ENCODE data around the gene HMGB3. TPM values are rescaled to one million over a fixed set of nuclear protein-coding genes. Genes with fewer than 3 reads are reported as not detected.

Gene HMGB3
- total RNA-seq, 1 donor: 4.5 TPM

DNA sequence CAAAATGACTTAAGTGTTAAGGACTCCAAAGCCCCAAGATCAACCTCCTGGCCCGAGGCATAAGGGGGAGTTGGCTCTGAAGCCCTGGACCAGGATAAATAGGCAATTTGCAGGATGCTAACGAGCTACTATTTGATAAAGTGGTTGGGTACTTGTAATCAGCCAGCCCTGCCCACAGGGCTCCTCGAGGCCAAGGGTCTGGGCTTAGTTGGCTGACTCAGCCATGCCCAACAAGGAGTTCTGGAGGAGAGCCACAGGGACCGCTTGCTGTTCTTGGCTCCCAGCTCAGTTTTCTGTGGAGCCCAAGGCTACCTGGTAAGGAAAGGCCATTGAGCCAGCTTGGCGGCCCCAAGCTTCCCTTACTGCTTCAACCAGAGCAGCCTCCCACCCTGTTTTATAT, 7.8 kb downstream of the HMGB3 start:
- Histone ChIP-seq H3K4me1 (ENCODE audit: insufficient read depth, low read length) (no peaks in the 10 kb centered on the region), H3K9me3 (ENCODE audit: low read depth, low read length) (no peaks in the 10 kb centered on the region), H3K4me3 (ENCODE audit: low read length) (no peak overlapping the region), H3K27me3 (ENCODE audit: insufficient read depth, low read length) (no peaks in the 10 kb centered on the region)

DNA sequence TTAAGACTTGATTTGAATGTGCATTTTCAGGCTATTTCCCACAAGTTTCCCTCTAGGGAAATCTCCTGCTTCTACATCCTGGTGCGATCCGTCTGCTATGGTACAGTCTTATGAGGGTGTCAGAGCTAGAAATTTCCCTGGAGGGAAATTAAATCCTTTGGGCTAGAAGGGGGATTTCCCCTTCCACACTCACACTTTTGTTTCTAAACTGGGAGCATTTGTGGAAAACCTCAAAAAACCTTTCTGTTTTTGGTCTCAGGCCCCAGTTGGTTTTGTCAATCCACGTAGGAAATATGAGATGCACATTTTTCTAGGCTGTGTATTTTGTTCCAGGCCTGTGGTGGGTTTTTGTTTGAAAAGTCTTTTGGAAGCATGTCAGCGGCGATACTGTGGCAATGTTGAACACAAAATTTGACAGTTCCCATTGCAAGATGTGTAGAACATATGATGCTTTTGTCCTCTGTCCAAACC, 17.8 kb downstream of the HMGB3 start:
- Histone ChIP-seq H3K9me3 (ENCODE audit: low read depth, low read length) (no peaks in the 10 kb centered on the region), H3K4me3 (ENCODE audit: low read length) (no peak overlapping the region), H3K4me1 (ENCODE audit: insufficient read depth, low read length) (no peaks in the 10 kb centered on the region), H3K27me3 (ENCODE audit: insufficient read depth, low read length) (no peaks in the 10 kb centered on the region)

DNA sequence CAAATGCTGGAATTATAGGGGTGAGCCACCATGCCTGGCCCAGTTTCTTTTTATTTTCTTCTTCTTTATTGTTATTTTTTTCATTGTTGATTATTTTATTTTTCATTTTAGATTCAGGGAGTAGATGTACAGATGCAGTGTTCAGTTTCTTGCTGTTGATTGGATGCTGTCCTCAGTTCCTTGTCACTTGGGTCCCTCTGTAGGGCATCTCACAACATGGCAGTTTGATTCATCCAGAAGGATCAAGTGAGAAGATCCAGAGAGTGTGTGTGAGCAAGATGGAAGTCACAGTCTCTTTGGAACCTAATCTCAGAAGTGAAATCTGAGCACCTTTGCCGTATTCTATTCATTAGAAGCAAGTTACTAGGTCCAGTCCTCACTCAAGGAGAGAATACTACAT, 20.9 kb downstream of the HMGB3 start:
- Histone ChIP-seq H3K4me1 (ENCODE audit: insufficient read depth, low read length) (no peaks in the 10 kb centered on the region), H3K9me3 (ENCODE audit: low read depth, low read length) (no peaks in the 10 kb centered on the region), H3K27me3 (ENCODE audit: insufficient read depth, low read length) (no peaks in the 10 kb centered on the region), H3K4me3 (ENCODE audit: low read length) (no peak overlapping the region)

DNA sequence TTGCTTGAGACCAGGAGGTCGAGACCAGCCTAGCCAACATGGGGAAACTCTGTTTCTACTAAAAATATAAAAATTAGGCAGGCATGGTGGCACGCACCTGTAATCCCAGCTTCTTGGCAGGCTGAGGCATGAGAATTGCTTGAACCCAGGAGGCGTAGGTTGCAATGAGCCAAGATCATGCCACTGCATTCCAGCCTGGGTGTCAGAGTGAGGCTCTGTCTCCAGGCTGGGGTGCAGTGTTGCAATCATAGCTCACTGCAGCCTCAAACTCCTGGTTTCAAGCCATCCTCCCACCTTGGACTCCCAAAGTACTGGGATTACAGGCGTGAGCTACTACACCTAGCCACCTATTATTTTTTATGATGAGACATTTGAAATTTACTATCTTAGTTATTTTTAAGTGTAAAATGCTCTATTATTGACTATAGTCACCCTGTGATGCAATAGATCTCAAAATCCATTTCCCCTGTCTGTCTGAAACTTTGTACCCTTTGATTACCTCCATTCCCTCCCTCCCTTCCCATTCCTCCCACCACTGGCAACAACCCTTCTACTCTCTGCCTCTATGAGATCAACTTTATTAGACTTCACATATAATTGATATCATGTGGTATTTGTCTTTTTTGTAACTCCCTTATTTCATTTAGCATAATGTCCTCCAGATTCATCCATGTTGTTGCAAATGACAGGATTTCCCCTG, 23.4 kb downstream of the HMGB3 start:
- Histone ChIP-seq H3K4me1 (ENCODE audit: insufficient read depth, low read length) (no peaks in the 10 kb centered on the region), H3K9me3 (ENCODE audit: low read depth, low read length) (no peaks in the 10 kb centered on the region), H3K27me3 (ENCODE audit: insufficient read depth, low read length) (no peaks in the 10 kb centered on the region), H3K4me3 (ENCODE audit: low read length) (no peak overlapping the region)

DNA sequence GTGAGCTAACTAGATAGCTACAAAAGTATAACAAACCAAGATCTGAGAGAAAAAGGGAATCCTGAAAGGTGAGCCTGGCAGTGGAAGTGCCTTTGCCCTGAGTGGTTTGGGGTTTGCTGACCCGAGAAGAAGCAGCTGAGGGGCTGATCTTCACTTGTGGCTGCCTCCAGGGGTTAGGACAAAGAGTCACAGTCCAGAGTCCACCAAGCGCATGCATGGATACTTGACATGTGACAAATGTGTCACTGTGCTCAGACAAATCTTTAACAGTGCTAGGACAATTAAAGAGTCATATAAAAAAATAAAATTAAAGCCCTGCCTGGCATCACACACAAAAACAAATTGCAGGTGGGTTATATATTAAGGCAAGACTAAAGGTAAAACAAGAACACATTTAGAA, 26.4 kb downstream of the HMGB3 start:
- H3K27me3 ChIP-seq (ENCODE audit: insufficient read depth, low read length): no peaks in the 10 kb centered on the region
- H3K9me3 ChIP-seq (ENCODE audit: low read depth, low read length): no peaks in the 10 kb centered on the region
- no peaks in the 10 kb centered on the region for H3K4me1 ChIP-seq (ENCODE audit: insufficient read depth, low read length)

DNA sequence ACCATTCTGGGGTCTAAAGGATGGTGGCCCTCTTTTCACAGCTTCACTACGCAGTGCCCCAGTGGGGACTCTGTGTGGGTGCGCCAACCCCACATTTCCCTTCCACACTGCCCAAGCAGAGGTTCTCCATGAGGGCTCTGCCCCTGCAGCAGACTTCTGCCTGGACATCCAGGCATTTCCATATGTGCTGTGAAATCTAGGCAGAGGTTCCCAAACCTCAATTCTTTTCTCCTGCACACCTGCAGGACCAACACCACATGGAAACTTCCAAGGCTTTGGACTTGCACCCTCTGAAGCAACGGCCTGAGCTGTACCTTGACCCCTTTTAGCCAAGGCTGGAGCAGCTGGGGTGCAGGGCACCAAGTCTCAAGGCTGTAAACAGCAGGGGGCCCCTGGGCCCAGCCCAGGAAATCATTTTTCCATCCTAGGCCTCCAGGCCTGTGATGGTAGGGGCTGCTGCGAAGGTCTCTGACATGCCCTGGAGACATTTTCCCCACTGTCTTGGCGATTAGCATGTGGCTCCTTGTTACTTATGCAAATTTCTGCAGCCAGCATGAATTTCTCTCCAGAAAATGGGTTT, 30.1 kb downstream of the HMGB3 start:
- no peaks in the 10 kb centered on the region for H3K9me3 ChIP-seq (ENCODE audit: low read depth, low read length)
- H3K4me1 ChIP-seq (ENCODE audit: insufficient read depth, low read length): no peaks in the 10 kb centered on the region
- no peaks in the 10 kb centered on the region for H3K27me3 ChIP-seq (ENCODE audit: insufficient read depth, low read length)
- H3K4me3 ChIP-seq (ENCODE audit: low read length): no peak overlapping the region

More for the DNA sequence above, 26.4 kb downstream of the HMGB3 start:
- no peak overlapping the region for H3K4me3 ChIP-seq (ENCODE audit: low read length)

DNA sequence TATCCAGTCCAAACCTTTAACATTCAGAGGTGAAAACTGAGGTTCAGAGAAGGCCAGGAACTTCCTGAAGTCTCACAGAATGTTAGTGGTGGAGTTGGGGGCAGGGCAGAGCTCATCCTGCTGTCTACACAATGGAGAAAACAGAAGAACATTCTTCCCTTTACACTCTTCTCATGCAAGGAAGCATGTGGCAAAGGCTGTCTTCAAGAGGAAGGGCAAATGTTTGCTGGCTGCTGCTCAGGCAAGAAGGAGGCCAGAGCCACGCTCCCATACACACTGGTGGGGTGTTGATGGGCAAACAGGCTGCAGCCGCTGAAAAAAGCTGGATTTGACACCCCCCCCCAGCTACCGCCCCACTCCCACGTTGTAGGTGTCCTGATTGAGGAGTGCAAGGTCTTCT, 32.5 kb downstream of the HMGB3 start:
- H3K9me3 ChIP-seq (ENCODE audit: low read depth, low read length): no peaks in the 10 kb centered on the region
- no peaks in the 10 kb centered on the region for H3K4me1 ChIP-seq (ENCODE audit: insufficient read depth, low read length)
- no peak overlapping the region for H3K4me3 ChIP-seq (ENCODE audit: low read length)
- no peaks in the 10 kb centered on the region for H3K27me3 ChIP-seq (ENCODE audit: insufficient read depth, low read length)

DNA sequence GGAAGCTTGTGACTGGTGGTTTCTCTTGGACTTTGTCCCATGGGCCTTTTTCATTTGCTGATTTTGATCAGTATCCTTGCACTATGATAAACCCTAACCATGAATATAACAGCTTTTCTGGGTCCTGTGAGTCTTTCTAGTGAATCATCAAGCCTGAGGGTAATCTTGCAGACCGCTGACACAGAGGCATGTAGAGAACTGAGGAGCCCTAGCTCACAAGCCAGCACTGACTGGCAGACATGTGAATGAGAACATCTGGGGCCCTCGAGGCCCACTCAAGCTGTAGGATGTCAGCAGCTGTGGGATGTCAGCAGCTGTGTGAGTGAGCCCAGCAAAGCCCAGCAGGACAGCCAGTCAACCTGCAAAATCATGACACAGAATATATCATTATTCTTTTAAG, 36.7 kb downstream of the HMGB3 start:
- Histone ChIP-seq H3K9me3 (ENCODE audit: low read depth, low read length) (no peaks in the 10 kb centered on the region), H3K4me1 (ENCODE audit: insufficient read depth, low read length) (no peaks in the 10 kb centered on the region), H3K27me3 (ENCODE audit: insufficient read depth, low read length) (no peaks in the 10 kb centered on the region), H3K4me3 (ENCODE audit: low read length) (no peak overlapping the region)

DNA sequence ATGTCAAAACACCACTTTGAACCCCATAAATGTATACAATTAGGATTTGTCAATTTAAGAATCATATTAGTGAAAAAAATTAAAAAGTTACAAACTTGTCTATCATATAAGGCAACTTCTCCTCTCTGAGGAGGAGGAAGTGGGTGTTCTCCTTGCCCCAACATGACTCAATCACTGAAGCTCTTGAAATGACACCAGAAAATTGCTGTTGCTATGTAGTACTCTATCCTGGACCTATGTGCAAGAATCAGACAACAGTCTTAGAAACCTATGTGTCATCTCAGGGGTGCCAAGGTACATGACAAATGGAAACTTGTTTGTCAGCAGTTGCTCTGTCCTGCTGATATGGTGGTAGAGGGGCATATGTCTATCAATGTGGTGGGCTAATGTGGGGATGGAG, 47.7 kb downstream of the HMGB3 start:
- Histone ChIP-seq H3K9me3 (ENCODE audit: low read depth, low read length) (no peaks in the 10 kb centered on the region), H3K4me1 (ENCODE audit: insufficient read depth, low read length) (no peaks in the 10 kb centered on the region), H3K27me3 (ENCODE audit: insufficient read depth, low read length) (no peaks in the 10 kb centered on the region), H3K4me3 (ENCODE audit: low read length) (no peak overlapping the region)

DNA sequence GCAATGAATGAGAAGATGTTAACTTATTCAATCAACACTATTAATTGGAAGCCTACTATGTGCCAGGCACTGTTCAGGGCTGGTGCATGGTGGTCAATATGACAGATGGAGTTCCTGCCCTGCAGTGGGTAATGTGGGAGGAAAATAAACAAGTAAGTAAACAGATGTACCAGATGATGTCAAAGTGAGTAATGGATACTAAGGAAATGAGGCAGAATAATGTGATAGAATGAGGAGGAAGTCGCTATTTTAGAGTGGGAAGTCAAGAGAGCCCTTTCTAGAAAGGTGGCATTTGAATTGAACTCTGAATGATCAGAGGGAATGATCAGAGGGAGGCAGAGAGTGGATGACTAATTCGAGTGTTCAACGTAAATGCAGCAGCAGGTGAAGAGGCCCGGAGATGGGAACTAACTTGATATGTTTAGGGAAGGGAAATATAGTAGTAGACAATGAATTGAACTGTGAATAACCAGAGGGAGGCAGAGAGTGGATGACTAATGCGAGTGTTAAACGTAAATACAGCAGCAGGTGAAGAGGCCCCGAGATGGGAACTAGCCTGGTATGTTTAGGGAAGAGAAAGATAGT, 48.3 kb downstream of the HMGB3 start:
- H3K4me1 ChIP-seq (ENCODE audit: insufficient read depth, low read length): no peaks in the 10 kb centered on the region
- H3K9me3 ChIP-seq (ENCODE audit: low read depth, low read length): no peaks in the 10 kb centered on the region
- H3K4me3 ChIP-seq (ENCODE audit: low read length): no peak overlapping the region
- H3K27me3 ChIP-seq (ENCODE audit: insufficient read depth, low read length): no peaks in the 10 kb centered on the region

DNA sequence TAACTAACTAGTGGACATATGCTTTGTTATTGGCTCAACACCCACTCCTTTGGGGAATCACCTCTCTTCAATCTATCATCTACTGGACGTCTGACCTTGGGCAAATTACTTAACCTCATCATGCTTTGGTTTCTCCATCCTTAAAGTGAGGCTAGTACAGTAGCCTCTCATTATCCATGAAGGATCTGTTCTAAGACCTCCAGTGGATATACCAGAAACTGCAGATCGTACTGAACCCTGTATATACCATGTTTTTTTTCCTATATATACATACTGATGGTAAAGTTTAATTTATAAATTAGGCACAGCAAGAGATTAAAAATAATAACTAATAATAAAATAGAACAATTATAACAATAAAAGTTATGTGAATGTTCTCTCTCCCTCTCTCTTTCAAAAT, 56.2 kb downstream of the HMGB3 start:
- Histone ChIP-seq H3K9me3 (ENCODE audit: low read depth, low read length) (no peaks in the 10 kb centered on the region), H3K27me3 (ENCODE audit: insufficient read depth, low read length) (no peaks in the 10 kb centered on the region), H3K4me3 (ENCODE audit: low read length) (no peak overlapping the region), H3K4me1 (ENCODE audit: insufficient read depth, low read length) (no peaks in the 10 kb centered on the region)

Other genes starting within 250 kb of the HMGB3 start
- 9.6 TPM for gene CD99L2, start 84.7 kb upstream of the HMGB3 start, total RNA-seq
- not detected for gene GPR50, start 193.2 kb downstream of the HMGB3 start, total RNA-seq